ENCODE measurements around the gene HLTF.

Gene HLTF

DNA sequence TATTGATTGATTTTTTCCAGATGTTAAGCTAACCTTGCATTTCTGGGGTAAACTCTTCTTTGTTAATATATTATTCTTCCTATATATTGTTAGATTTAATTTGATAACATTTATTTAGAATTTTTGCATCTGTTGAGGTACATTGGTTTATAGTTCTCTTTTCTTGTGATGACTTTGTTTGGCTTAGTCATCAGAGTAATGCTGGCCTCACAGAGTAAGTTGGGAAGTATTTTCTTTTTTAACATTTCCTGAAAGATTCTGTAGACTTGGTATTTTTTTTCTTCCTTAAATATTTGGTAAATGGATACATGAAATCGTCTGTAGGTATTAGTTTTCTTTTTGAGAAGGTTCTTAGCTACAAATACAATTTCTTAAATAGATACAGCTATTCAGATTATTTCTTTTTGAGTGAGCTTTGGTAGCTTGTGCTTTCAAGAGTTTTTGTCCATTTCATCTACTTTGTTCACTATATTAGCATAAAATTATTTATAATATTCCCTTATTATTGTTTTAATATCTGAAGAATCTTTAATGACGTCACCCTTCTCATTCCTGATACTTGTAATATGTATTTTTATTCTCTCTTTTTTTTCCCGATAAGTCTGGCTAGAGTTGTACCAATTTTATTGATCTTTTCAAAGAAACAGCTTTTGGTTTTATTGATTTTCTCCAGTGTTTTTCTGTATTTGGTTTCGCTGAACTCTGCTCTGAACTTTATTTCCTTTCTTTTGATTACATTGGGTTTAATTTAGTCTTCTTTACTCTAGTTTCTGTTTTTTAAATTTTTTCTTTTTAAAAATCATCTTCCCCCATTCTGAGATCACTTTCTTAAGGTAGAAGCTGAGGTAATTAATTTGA lies 36.6 kb upstream of the HLTF start:
- Mint-ChIP-seq H3K9me3 (no peaks in the 10 kb centered on the region), H3K36me3 (ENCODE audit: low read depth) (no peaks in the 10 kb centered on the region), H3K4me1 (no peaks in the 10 kb centered on the region), H3K27me3 (ENCODE audit: low read depth, poor library complexity) (peaks cover 13% of the 10 kb centered on the region), H3K4me3 (no peak overlapping the region), H3K27ac (no peak overlapping the region)
- DNase-seq, result no peak
- TF ChIP-seq, protein P1, sequence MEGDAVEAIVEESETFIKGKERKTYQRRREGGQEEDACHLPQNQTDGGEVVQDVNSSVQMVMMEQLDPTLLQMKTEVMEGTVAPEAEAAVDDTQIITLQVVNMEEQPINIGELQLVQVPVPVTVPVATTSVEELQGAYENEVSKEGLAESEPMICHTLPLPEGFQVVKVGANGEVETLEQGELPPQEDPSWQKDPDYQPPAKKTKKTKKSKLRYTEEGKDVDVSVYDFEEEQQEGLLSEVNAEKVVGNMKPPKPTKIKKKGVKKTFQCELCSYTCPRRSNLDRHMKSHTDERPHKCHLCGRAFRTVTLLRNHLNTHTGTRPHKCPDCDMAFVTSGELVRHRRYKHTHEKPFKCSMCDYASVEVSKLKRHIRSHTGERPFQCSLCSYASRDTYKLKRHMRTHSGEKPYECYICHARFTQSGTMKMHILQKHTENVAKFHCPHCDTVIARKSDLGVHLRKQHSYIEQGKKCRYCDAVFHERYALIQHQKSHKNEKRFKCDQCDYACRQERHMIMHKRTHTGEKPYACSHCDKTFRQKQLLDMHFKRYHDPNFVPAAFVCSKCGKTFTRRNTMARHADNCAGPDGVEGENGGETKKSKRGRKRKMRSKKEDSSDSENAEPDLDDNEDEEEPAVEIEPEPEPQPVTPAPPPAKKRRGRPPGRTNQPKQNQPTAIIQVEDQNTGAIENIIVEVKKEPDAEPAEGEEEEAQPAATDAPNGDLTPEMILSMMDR (IDR thresholded peaks at IDR 0.05), result no peak

GRCh38 chr3:149120051-149120972 lies 34.0 kb upstream of the HLTF start:
- TF ChIP-seq, protein P1 (IDR thresholded peaks at IDR 0.05), result peak; percentile 46
- H3K4me1 Mint-ChIP-seq, result no peaks in the 10 kb centered on the region
- DNase-seq, result no peak
- no peak overlapping the region for H3K27ac Mint-ChIP-seq
- no peaks in the 10 kb centered on the region for H3K9me3 Mint-ChIP-seq
- no peak overlapping the region for H3K4me3 Mint-ChIP-seq
- no peaks in the 10 kb centered on the region for H3K36me3 Mint-ChIP-seq (ENCODE audit: low read depth)
- H3K27me3 Mint-ChIP-seq (ENCODE audit: low read depth, poor library complexity), result peaks cover 6% of the 10 kb centered on the region

DNA sequence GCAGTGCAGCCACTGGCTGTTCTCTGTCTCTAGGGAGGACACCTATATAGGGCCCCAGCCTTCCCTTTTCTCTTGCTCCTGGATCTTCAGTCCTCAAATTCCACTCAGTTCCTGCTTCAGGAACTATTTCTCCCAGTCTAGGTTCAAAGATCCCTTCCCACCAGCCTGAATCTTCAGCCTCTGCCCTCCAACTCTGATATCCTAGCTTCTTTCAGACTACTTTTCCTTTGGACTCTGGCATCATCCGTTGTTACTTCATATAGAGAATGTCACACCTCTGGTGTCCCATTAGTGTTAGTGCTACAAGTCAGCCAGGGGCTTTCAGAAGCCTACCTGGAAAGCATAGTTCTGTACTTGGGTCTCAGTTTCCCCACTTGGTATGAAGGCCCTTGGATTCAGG lies 33.1 kb upstream of the HLTF start:
- H3K27ac Mint-ChIP-seq, result no peak overlapping the region
- H3K4me3 Mint-ChIP-seq, result no peak overlapping the region
- no peaks in the 10 kb centered on the region for H3K36me3 Mint-ChIP-seq (ENCODE audit: low read depth)
- DNase-seq, result no peak
- TF ChIP-seq, protein P1 (IDR thresholded peaks at IDR 0.05), result no peak
- H3K9me3 Mint-ChIP-seq, result no peaks in the 10 kb centered on the region
- H3K4me1 Mint-ChIP-seq, result no peaks in the 10 kb centered on the region
- no peaks in the 10 kb centered on the region for H3K27me3 Mint-ChIP-seq (ENCODE audit: low read depth, poor library complexity)

- H3K4me1 Mint-ChIP-seq, result no peaks in the 10 kb centered on the region
- H3K4me3 Mint-ChIP-seq, result no peak overlapping the region
- TF ChIP-seq, protein P1 (IDR thresholded peaks at IDR 0.05), result no peak
- no peaks in the 10 kb centered on the region for H3K9me3 Mint-ChIP-seq
- no peak overlapping the region for H3K27ac Mint-ChIP-seq
- no peaks in the 10 kb centered on the region for H3K27me3 Mint-ChIP-seq (ENCODE audit: low read depth, poor library complexity)
- DNase-seq, result no peak
- no peaks in the 10 kb centered on the region for H3K36me3 Mint-ChIP-seq (ENCODE audit: low read depth)
These were observed 32.4 kb upstream of the HLTF start for GRCh38 chr3:149118724-149119123.

DNA sequence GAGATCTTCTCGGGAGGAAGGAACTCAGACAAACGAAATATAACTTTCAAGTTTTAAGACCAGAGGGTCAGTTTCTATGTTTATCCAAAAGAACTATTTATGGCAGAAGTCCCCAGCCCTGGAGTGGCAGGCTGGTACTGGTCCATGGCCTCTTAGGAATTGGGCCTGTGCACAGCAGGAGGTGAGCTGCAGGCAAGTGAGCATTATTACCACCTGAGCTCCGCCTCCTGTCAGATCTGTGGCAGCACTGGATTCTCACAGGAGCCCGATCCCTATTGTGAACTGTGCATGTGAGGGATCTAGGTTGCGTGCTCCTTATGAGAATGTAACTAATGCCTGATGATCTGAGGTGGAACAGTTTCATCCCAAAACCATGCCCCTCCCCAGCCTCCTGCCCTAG lies 28.8 kb upstream of the HLTF start:
- no peak overlapping the region for H3K27ac Mint-ChIP-seq
- H3K9me3 Mint-ChIP-seq, result peaks cover 5% of the 10 kb centered on the region
- H3K4me3 Mint-ChIP-seq, result no peak overlapping the region
- H3K36me3 Mint-ChIP-seq (ENCODE audit: low read depth), result no peaks in the 10 kb centered on the region
- H3K27me3 Mint-ChIP-seq (ENCODE audit: low read depth, poor library complexity), result no peaks in the 10 kb centered on the region
- TF ChIP-seq, protein P1 (IDR thresholded peaks at IDR 0.05), result no peak
- DNase-seq, result no peak
- H3K4me1 Mint-ChIP-seq, result no peaks in the 10 kb centered on the region

Measured in nephron progenitor cell (in vitro differentiated cells).